ENCODE results near the gene LARGE2.

DNA sequence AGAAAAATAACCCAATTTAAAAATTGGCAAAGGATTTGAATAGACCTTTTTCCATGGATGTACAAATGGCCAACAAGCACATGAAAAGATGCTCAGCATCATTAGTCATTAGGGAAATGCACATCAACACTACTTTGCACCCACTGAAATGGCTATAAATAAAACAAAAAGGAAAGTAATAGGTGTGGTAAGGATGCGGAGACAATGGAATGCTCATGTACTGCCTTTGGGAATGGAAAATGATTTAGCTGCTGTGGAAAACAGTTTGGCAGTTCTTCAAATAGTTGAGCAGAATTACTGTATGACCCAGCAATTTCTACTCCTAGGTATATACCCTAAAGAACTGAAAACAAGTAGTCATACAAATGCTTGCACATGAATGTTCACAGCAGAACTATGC is 37.4 kb downstream of the LARGE2 start:
- TF ChIP-seq, protein P1, sequence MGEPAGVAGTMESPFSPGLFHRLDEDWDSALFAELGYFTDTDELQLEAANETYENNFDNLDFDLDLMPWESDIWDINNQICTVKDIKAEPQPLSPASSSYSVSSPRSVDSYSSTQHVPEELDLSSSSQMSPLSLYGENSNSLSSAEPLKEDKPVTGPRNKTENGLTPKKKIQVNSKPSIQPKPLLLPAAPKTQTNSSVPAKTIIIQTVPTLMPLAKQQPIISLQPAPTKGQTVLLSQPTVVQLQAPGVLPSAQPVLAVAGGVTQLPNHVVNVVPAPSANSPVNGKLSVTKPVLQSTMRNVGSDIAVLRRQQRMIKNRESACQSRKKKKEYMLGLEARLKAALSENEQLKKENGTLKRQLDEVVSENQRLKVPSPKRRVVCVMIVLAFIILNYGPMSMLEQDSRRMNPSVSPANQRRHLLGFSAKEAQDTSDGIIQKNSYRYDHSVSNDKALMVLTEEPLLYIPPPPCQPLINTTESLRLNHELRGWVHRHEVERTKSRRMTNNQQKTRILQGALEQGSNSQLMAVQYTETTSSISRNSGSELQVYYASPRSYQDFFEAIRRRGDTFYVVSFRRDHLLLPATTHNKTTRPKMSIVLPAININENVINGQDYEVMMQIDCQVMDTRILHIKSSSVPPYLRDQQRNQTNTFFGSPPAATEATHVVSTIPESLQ (CRISPR knock-in tag; IDR thresholded peaks at IDR 0.05), result no peak
- TF ChIP-seq, protein P2, sequence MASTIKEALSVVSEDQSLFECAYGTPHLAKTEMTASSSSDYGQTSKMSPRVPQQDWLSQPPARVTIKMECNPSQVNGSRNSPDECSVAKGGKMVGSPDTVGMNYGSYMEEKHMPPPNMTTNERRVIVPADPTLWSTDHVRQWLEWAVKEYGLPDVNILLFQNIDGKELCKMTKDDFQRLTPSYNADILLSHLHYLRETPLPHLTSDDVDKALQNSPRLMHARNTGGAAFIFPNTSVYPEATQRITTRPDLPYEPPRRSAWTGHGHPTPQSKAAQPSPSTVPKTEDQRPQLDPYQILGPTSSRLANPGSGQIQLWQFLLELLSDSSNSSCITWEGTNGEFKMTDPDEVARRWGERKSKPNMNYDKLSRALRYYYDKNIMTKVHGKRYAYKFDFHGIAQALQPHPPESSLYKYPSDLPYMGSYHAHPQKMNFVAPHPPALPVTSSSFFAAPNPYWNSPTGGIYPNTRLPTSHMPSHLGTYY (CRISPR knock-in tag; IDR thresholded peaks at IDR 0.05), result no peak
- TF ChIP-seq ATF2 (CRISPR knock-in tag; IDR thresholded peaks at IDR 0.05; ENCODE audit: borderline replicate concordance, low read depth) (no peak), IRF1 (CRISPR knock-in tag; IDR thresholded peaks at IDR 0.05) (no peak), CTCF (IDR thresholded peaks at IDR 0.05) (no peak)

Measured in WTC11 (cell line).